ENCODE data around the gene C13orf46.

DNA sequence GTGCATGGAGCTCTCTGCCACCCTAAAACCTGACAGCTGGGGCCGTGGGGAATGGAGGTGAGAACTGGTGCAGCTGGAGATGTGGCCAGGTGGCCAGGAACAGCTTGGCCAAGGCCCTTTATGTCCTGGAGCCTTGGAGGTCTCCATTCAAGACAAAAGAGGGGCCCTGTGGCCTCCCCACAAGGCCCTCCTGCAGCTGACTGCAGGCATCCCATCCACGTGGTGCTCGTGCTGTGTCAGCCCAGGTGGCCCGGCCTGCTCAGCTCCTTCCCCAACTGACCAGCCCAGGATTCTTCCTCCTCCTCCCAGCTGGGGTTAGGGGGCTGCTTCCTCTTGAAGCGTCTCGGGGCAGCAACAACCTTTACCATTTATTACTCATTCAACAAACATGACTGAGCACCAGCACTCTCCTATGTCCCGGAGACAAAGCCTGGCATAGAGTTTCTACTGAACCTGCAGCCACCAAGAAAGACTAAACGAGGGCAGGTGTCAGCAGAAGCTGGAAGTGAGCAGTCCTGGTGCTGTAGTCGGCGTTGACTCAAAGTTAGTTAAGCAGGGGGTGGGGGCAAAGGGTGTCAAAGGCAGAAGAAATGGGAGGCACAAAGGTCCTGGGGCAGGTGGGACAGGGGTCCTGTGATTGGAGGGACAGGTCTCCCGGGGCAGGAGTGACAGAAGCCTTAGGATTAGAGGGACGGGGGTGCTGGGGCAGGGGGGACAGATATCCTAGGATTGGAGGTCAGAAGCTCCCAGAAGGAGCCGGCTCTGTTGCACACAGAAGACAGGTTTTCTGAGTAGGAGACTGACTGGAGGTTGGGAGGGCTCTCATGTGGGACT lies 23.3 kb upstream of the C13orf46 start:
- TF ChIP-seq POLR2A (IDR thresholded peaks at IDR 0.05; ENCODE audit: low read depth, low read length) = no peak
- no peak for TF ChIP-seq TAF1 (IDR thresholded peaks at IDR 0.05; ENCODE audit: borderline replicate concordance, low read depth, low read length)

All from GM12892 (cell line).